ENCODE results near the gene PAPSS1.
"Not testable (repeated sequence)": the region's sequence is repeated elsewhere in the genome, so short reads cannot be mapped to it uniquely, and the experiment has no call there.

PAPSS1 gene

GRCh38 chr4:107740381-107740780, 20.3 kb upstream of the PAPSS1 start:
- H3K9ac ChIP-seq (ENCODE audit: insufficient read length, low read depth) = no peak overlapping the region
- no peak for DNase-seq (ENCODE audit: low read depth, low spot score)
- H3K9me3 ChIP-seq (ENCODE audit: insufficient read depth, low read length) = peaks cover 6% of the 10 kb centered on the region
- H3K4me3 ChIP-seq (ENCODE audit: insufficient read length, low read depth) = no peak overlapping the region
- TF ChIP-seq ZNF274 (IDR thresholded peaks at IDR 0.05; ENCODE audit: low read depth, low read length) (no peak), SUZ12 (IDR thresholded peaks at IDR 0.05; ENCODE audit: extremely low read depth, insufficient read depth, insufficient read length) (no peak), YY1 (IDR thresholded peaks at IDR 0.05; ENCODE audit: insufficient read depth, insufficient read length) (no peak)
- H3K27me3 ChIP-seq (ENCODE audit: insufficient read depth, insufficient read length) = no peaks in the 10 kb centered on the region
- H3K36me3 ChIP-seq (ENCODE audit: insufficient read depth, insufficient read length, low read length) = no peaks in the 10 kb centered on the region
- no peaks in the 10 kb centered on the region for H3K4me1 ChIP-seq (ENCODE audit: insufficient read depth, insufficient read length)

- Histone ChIP-seq H3K36me3 (ENCODE audit: insufficient read depth, insufficient read length, low read length) (no peaks in the 10 kb centered on the region), H3K4me1 (ENCODE audit: insufficient read depth, insufficient read length) (peaks cover 1% of the 10 kb centered on the region), H3K4me3 (ENCODE audit: insufficient read length, low read depth) (no peak overlapping the region), H3K27me3 (ENCODE audit: insufficient read depth, insufficient read length) (no peaks in the 10 kb centered on the region), H3K9me3 (ENCODE audit: insufficient read depth, low read length) (no peaks in the 10 kb centered on the region; the same call in 1 of the 2 replicates), H3K9ac (ENCODE audit: insufficient read length, low read depth) (no peak overlapping the region)
- no peak for DNase-seq (ENCODE audit: low read depth, low spot score)
- no peak for TF ChIP-seq YY1 (IDR thresholded peaks at IDR 0.05; ENCODE audit: insufficient read depth, insufficient read length)
- TF ChIP-seq SUZ12 (IDR thresholded peaks at IDR 0.05; ENCODE audit: extremely low read depth, insufficient read depth, insufficient read length) = no peak
- TF ChIP-seq ZNF274 (IDR thresholded peaks at IDR 0.05; ENCODE audit: low read depth, low read length) = no peak
These were observed 17.4 kb upstream of the PAPSS1 start for GRCh38 chr4:107737450-107737849.

GRCh38 chr4:107736924-107737448, 17.0 kb upstream of the PAPSS1 start:
- TF ChIP-seq ZNF274 (IDR thresholded peaks at IDR 0.05; ENCODE audit: low read depth, low read length) (no peak), SUZ12 (IDR thresholded peaks at IDR 0.05; ENCODE audit: extremely low read depth, insufficient read depth, insufficient read length) (no peak), YY1 (IDR thresholded peaks at IDR 0.05; ENCODE audit: insufficient read depth, insufficient read length) (no peak)
- no peak for DNase-seq (ENCODE audit: low read depth, low spot score)
- Histone ChIP-seq H3K36me3 (ENCODE audit: insufficient read depth, insufficient read length, low read length) (no peaks in the 10 kb centered on the region), H3K4me3 (ENCODE audit: insufficient read length, low read depth) (no peak overlapping the region), H3K9ac (ENCODE audit: insufficient read length, low read depth) (no peak overlapping the region), H3K27me3 (ENCODE audit: insufficient read depth, insufficient read length) (no peaks in the 10 kb centered on the region), H3K9me3 (ENCODE audit: insufficient read depth, low read length) (no peaks in the 10 kb centered on the region), H3K4me1 (ENCODE audit: insufficient read depth, insufficient read length) (peaks cover 1% of the 10 kb centered on the region)

- no peaks in the 10 kb centered on the region for H3K9me3 ChIP-seq (ENCODE audit: insufficient read depth, low read length)
- no peak overlapping the region for H3K9ac ChIP-seq (ENCODE audit: insufficient read length, low read depth)
- no peak for DNase-seq (ENCODE audit: low read depth, low spot score)
- H3K4me1 ChIP-seq (ENCODE audit: insufficient read depth, insufficient read length) = peaks cover 1% of the 10 kb centered on the region
- no peaks in the 10 kb centered on the region for H3K36me3 ChIP-seq (ENCODE audit: insufficient read depth, insufficient read length, low read length)
- no peaks in the 10 kb centered on the region for H3K27me3 ChIP-seq (ENCODE audit: insufficient read depth, insufficient read length)
- H3K4me3 ChIP-seq (ENCODE audit: insufficient read length, low read depth) = no peak overlapping the region
- no peak for TF ChIP-seq YY1 (IDR thresholded peaks at IDR 0.05; ENCODE audit: insufficient read depth, insufficient read length)
- no peak for TF ChIP-seq ZNF274 (IDR thresholded peaks at IDR 0.05; ENCODE audit: low read depth, low read length)
- no peak for TF ChIP-seq SUZ12 (IDR thresholded peaks at IDR 0.05; ENCODE audit: extremely low read depth, insufficient read depth, insufficient read length)
These were observed 16.0 kb upstream of the PAPSS1 start for GRCh38 chr4:107736037-107736436.

- H3K4me1 ChIP-seq (ENCODE audit: insufficient read depth, insufficient read length) = peaks cover 1% of the 10 kb centered on the region
These were observed 14.1 kb upstream of the PAPSS1 start for GRCh38 chr4:107734120-107734519.

GRCh38 chr4:107733431-107733925, 13.4 kb upstream of the PAPSS1 start:
- H3K4me1 ChIP-seq (ENCODE audit: insufficient read depth, insufficient read length) = peaks cover 1% of the 10 kb centered on the region
- no peak for DNase-seq (ENCODE audit: low read depth, low spot score)
- TF ChIP-seq SUZ12 (IDR thresholded peaks at IDR 0.05; ENCODE audit: extremely low read depth, insufficient read depth, insufficient read length) = no peak
- no peak for TF ChIP-seq YY1 (IDR thresholded peaks at IDR 0.05; ENCODE audit: insufficient read depth, insufficient read length)
- no peak for TF ChIP-seq ZNF274 (IDR thresholded peaks at IDR 0.05; ENCODE audit: low read depth, low read length)
- H3K36me3 ChIP-seq (ENCODE audit: insufficient read depth, insufficient read length, low read length) = no peaks in the 10 kb centered on the region
- no peak overlapping the region for H3K4me3 ChIP-seq (ENCODE audit: insufficient read length, low read depth)
- H3K9ac ChIP-seq (ENCODE audit: insufficient read length, low read depth) = no peak overlapping the region
- H3K27me3 ChIP-seq (ENCODE audit: insufficient read depth, insufficient read length) = no peaks in the 10 kb centered on the region
- H3K9me3 ChIP-seq (ENCODE audit: insufficient read depth, low read length) = no peaks in the 10 kb centered on the region

More at GRCh38 chr4:107734120-107734519, 14.1 kb upstream of the PAPSS1 start:
- Histone ChIP-seq H3K36me3 (ENCODE audit: insufficient read depth, insufficient read length, low read length) (no peaks in the 10 kb centered on the region), H3K9ac (ENCODE audit: insufficient read length, low read depth) (no peak overlapping the region), H3K27me3 (ENCODE audit: insufficient read depth, insufficient read length) (no peaks in the 10 kb centered on the region), H3K4me3 (ENCODE audit: insufficient read length, low read depth) (no peak overlapping the region), H3K9me3 (ENCODE audit: insufficient read depth, low read length) (no peaks in the 10 kb centered on the region)
- no peak for TF ChIP-seq SUZ12 (IDR thresholded peaks at IDR 0.05; ENCODE audit: extremely low read depth, insufficient read depth, insufficient read length)
- no peak for TF ChIP-seq YY1 (IDR thresholded peaks at IDR 0.05; ENCODE audit: insufficient read depth, insufficient read length)
- TF ChIP-seq ZNF274 (IDR thresholded peaks at IDR 0.05; ENCODE audit: low read depth, low read length) = no peak
- DNase-seq (ENCODE audit: low read depth, low spot score) = no peak

GRCh38 chr4:107729050-107729449, 9.0 kb upstream of the PAPSS1 start:
- H3K4me3 ChIP-seq (ENCODE audit: insufficient read length, low read depth); H3K9ac ChIP-seq (ENCODE audit: insufficient read length, low read depth); H3K9me3 ChIP-seq (ENCODE audit: insufficient read depth, low read length); H3K27me3 ChIP-seq (ENCODE audit: insufficient read depth, insufficient read length); H3K36me3 ChIP-seq (ENCODE audit: insufficient read depth, insufficient read length, low read length); H3K4me1 ChIP-seq (ENCODE audit: insufficient read depth, insufficient read length); DNase-seq (ENCODE audit: low read depth, low spot score): not testable (repeated sequence)

- H3K9ac ChIP-seq (ENCODE audit: insufficient read length, low read depth); DNase-seq (ENCODE audit: low read depth, low spot score); H3K36me3 ChIP-seq (ENCODE audit: insufficient read depth, insufficient read length, low read length); H3K4me1 ChIP-seq (ENCODE audit: insufficient read depth, insufficient read length); H3K4me3 ChIP-seq (ENCODE audit: insufficient read length, low read depth); H3K9me3 ChIP-seq (ENCODE audit: insufficient read depth, low read length); H3K27me3 ChIP-seq (ENCODE audit: insufficient read depth, insufficient read length): not testable (repeated sequence)
These were observed 6.3 kb upstream of the PAPSS1 start for GRCh38 chr4:107726131-107726925.
